ACC112 (cell line): Measurements from ENCODE around the gene ERCC8.
"Not testable (repeated sequence)": the region's sequence is repeated elsewhere in the genome, so short reads cannot be mapped to it uniquely, and the experiment has no call there.

ENCODE experiments used
- H2AFZ ChIP-seq: fragments of 200-600 bp; sonication (generic); one replicate; pipeline ENCODE4 v1.6.0; 2017; ENCODE audit warnings: antibody characterized with exemption, low read length; ENCODE audit not compliant: unreplicated experiment
- H3K27ac ChIP-seq: fragments of 200-600 bp; sonication (generic); 2 replicates; pipeline ENCODE4 v1.5.1; 2014; ENCODE audit warnings: low read depth, mild to moderate bottlenecking, antibody characterized with exemption, low read length, moderate library complexity
- H3K27me3 ChIP-seq: fragments of 200-600 bp; sonication (generic); 2 replicates; pipeline ENCODE4 v1.6.1; 2014; ENCODE audit warnings: mild to moderate bottlenecking, antibody characterized with exemption, low read length, moderate library complexity, mixed read lengths; ENCODE audit not compliant: insufficient read depth
- H3K36me3 ChIP-seq: fragments of 200-600 bp; sonication (generic); 2 replicates; pipeline ENCODE4 v1.6.1; 2016; ENCODE audit warnings: mild to moderate bottlenecking, antibody characterized with exemption, low read length, moderate library complexity, mixed read lengths; ENCODE audit not compliant: insufficient read depth
- H3K4me1 ChIP-seq: fragments of 200-600 bp; sonication (generic); one replicate; pipeline ENCODE4 v1.6.1; 2016; ENCODE audit warnings: low read length, mixed read lengths; ENCODE audit not compliant: insufficient read depth, unreplicated experiment, control insufficient read depth
- H3K4me3 ChIP-seq: fragments of 200-600 bp; sonication (generic); 2 replicates; pipeline ENCODE4 v1.5.1; 2014; ENCODE audit warnings: mild to moderate bottlenecking, low read depth, low read length
- H3K79me2 ChIP-seq: fragments of 200-600 bp; sonication (generic); one replicate; pipeline ENCODE4 v1.6.0; 2016; ENCODE audit warnings: low read length; ENCODE audit not compliant: control insufficient read depth, unreplicated experiment, insufficient read depth

The ERCC8 gene

DNA sequence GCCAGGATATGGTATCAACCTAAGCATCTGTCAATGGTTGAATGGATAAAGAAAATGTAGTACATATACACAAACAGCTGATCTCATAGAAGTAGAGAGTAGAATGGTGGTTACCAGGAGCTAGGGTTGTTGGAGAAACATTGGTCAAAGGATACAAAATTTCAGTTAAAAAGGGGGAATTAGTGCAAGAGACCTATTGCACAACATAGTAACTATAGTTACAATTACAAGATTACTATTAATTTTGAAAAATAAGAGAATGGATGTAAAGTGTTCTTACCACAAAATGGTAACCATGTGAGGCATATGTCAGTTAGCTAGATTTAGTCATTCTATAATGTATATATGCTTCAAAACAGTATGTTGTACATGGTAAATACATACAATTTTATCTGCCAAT, 72.0 kb downstream of the ERCC8 start:
- Histone ChIP-seq H3K36me3 (no peaks in the 10 kb centered on the region), H3K27me3 (no peaks in the 10 kb centered on the region), H3K27ac (no peak overlapping the region), H3K4me1 (no peaks in the 10 kb centered on the region), H3K79me2 (no peaks in the 10 kb centered on the region), H3K4me3 (no peak overlapping the region), H2AFZ (no peak overlapping the region)

DNA sequence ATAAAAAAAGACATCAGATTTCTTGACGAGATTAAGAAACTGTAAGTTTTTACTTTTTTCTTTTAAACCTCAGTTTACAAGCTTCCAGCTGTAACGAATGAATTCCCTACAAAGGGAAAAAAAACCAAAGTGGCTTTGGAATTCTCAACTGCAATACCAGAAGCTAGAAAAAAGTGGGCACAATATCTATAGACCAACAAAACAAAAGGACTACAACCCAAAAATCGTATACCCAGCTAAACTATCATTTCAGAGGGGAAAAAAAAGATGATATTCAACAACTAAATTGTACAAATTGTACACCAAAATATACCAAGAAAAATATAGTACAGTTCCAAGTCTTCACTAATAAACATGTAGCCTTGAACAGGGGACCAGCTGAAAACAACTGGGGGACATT, 74.0 kb downstream of the ERCC8 start:
- H3K36me3 ChIP-seq = no peaks in the 10 kb centered on the region

DNA sequence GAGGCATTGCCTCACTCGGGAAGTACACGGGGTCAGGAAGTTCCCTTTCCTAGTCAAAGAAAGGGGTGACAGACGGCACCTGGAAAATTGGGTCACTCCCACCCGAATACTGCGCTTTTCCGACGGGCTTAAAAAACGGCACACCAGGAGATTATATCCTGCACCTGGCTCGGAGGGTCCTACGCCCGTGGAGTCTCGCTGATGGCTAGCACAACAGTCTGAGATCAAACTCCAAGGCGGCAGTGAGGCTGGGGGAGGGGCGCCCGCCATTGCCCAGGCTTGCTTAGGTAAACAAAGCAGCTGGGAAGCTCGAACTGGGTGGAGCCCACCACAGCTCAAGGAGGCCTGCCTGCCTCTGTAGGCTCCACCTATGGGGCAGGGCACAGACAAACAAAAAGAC, 84.3 kb downstream of the ERCC8 start:
- not testable (repeated sequence) for H3K4me1 ChIP-seq, H3K4me3 ChIP-seq, H3K36me3 ChIP-seq, H3K79me2 ChIP-seq, H3K27ac ChIP-seq, H2AFZ ChIP-seq, H3K27me3 ChIP-seq

More for the DNA sequence above, 74.0 kb downstream of the ERCC8 start:
- Histone ChIP-seq H3K27ac (no peak overlapping the region), H3K27me3 (no peaks in the 10 kb centered on the region), H3K79me2 (no peaks in the 10 kb centered on the region), H3K4me1 (no peaks in the 10 kb centered on the region), H3K4me3 (no peak overlapping the region), H2AFZ (no peak overlapping the region)

DNA sequence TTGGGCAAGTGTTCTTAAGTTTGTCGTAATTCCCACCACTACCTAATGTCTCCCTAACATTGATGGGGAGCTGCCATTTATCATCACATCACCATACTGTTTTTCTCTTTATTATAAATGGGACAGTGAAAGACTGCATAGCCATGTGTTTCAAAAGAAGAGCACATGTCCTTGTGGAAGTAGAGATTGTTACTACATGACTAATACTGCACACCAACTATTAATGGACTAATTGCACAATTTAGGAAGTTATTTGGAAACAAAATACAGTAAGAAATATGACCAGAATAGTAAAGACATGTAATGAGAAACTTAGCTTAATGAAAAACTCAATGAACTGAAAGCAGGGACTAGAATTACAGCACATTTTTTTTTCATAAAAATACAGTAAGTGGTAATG, 88.8 kb downstream of the ERCC8 start:
- Histone ChIP-seq H3K27me3 (no peaks in the 10 kb centered on the region), H3K36me3 (no peaks in the 10 kb centered on the region), H3K79me2 (no peaks in the 10 kb centered on the region), H2AFZ (no peak overlapping the region), H3K27ac (no peak overlapping the region), H3K4me1 (peaks cover 6% of the 10 kb centered on the region), H3K4me3 (no peak overlapping the region)

DNA sequence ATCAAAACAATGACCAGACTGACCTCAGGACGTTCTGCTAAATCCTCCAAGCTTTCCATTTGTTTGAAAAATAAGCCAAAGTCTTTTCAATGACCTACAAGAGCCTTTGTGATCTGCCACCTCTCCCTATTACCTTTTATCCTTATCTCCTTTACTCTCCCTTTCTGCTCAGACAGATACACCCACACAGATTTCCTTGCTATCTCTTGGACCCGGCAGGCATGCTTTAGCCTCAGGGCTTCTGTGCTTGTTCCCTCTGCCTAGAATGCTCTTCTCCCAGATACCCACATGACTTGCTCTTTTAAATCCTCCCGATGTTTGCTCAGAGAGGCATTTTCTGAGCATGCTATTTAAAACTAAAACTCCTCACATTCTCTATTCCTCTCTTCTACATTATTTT, 91.9 kb downstream of the ERCC8 start:
- no peaks in the 10 kb centered on the region for H3K27me3 ChIP-seq
- H3K4me3 ChIP-seq = no peak overlapping the region
- H3K27ac ChIP-seq = no peak overlapping the region
- no peak overlapping the region for H2AFZ ChIP-seq
- no peaks in the 10 kb centered on the region for H3K79me2 ChIP-seq
- H3K4me1 ChIP-seq = peaks cover 6% of the 10 kb centered on the region
- no peaks in the 10 kb centered on the region for H3K36me3 ChIP-seq

DNA sequence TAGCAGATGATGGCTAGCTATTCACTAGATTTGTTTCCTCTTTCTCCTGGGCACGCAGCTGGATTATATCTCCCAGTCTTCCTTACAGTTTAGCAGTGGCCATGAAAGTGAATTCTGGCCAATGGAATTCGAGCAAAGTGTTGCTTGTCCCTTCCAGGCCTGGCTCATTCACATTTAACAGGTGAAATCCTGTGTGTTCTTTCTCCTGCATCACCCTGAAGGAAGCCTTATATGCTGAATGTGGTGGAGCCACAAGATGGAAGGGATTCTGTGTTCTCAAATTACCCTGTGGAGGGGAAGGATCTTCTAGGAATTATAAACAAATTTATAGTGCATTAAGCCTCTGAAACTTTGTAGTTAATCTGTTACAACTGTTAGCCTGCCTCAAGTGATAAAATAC, 92.6 kb downstream of the ERCC8 start:
- Histone ChIP-seq H2AFZ (no peak overlapping the region), H3K4me1 (peaks cover 6% of the 10 kb centered on the region), H3K27ac (no peak overlapping the region), H3K36me3 (no peaks in the 10 kb centered on the region), H3K27me3 (no peaks in the 10 kb centered on the region), H3K79me2 (no peaks in the 10 kb centered on the region), H3K4me3 (no peak overlapping the region)

DNA sequence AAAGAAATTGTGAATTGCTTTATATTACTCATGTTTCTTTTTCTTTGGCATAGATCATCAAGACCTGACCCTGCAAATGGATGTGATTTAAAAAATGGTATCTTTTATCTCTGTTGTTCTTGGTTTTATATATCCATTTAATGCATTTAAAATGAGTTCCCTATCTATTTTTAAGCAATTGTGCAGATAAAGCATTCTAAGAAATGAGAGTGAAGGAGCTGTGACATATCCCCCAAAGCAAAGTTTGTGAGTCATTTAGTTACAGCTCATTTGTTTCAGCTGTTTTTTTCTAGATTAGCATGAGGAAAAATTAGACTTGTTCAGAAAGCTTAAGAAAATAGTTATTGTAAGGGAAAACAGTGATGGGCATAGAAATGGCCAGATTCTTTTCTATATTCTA, 93.2 kb downstream of the ERCC8 start:
- Histone ChIP-seq H2AFZ (no peak overlapping the region), H3K79me2 (no peaks in the 10 kb centered on the region), H3K27ac (no peak overlapping the region), H3K4me1 (peaks cover 6% of the 10 kb centered on the region), H3K4me3 (no peak overlapping the region), H3K27me3 (0 out of 2 replicates have a peak, but pooled peaks cover 3% of the 10 kb centered on the region), H3K36me3 (no peaks in the 10 kb centered on the region)

DNA sequence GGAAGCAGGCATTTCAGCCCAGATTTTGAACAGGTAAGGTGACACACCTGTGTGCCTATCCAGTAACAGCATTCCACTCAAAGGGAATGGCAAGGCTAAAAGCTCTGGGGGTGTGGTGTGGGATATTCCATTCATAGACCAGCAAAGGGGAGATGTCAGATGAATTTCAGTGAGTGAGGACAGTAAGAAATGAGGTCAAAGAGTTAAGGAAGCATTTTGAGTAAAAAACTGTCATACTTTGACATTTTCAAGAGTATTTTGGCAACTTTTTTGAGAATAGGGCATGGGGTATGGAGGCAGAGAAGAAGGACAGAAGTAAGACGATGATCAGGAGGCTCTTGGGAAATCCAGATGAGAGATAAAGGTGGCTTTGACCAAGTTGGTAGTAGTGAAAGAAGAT, 98.6 kb downstream of the ERCC8 start:
- Histone ChIP-seq H3K36me3 (no peaks in the 10 kb centered on the region), H2AFZ (no peak overlapping the region), H3K27ac (no peak overlapping the region), H3K79me2 (no peaks in the 10 kb centered on the region), H3K4me3 (no peak overlapping the region), H3K4me1 (peaks cover 5% of the 10 kb centered on the region), H3K27me3 (peaks cover 44% of the 10 kb centered on the region)

DNA sequence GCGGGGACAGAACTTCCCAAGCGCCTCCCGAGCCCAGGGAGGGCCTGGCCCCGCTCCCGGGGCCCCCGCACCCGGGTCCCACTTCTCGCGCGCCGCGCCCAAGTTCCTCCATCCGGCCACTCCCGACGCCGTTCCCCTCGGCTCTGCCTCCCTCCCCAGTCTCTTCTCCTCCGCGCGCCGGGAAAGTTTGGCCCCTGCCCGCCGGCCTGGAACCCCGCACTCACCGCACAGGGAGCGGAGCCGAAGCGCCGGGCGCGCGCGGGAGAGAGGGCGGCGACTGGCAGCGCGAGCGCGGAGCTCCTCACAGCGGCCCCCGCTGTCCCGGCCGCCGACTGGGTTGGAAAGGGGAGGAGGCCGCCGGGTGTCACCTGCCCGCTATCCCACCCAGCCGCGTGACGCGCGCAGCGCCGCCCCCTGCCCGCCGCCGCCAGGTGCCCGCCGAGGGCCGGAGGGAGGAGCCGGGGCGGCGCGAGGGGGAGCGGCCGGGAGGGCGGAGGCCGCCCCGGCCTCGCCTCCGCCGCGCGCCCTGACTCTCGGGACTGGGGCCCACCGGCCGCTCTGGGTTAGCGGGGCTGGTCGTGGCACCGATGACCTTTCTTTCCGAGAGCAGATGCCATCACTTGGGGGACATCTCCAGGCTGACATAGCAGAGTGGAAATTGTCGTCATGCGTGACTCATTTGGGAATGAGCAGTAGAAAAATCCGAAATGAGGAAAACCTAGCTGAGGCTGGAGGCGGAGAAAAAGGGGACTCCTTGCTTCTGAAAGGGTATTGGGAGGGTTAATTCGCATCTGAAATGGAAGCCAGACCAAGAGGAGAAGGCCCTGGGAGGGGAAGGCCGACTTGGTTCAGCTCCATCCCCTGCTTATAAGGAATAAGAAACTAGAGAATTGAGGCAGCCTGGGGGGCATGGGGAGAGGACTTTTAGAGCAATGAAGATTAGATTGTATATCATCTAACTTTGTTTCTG, 100.6 kb downstream of the ERCC8 start, which contains the start of gene ELOVL7:
Gene ELOVL7, minus strand, starts transcription at position 334 of the 970 bp plus-strand sequence. CDS start 56,872 bp downstream, outside the sequence.
- Histone ChIP-seq H3K4me1 (peaks cover 5% of the 10 kb centered on the region), H3K79me2 (no peaks in the 10 kb centered on the region), H2AFZ (peak within 1 kb of the TSS; percentile 95), H3K27ac (no peak within 1 kb of the TSS), H3K4me3 (peak within 1 kb of the TSS; percentile 81), H3K27me3 (peaks cover 60% of the 10 kb centered on the region), H3K36me3 (no peaks in the 10 kb centered on the region)

DNA sequence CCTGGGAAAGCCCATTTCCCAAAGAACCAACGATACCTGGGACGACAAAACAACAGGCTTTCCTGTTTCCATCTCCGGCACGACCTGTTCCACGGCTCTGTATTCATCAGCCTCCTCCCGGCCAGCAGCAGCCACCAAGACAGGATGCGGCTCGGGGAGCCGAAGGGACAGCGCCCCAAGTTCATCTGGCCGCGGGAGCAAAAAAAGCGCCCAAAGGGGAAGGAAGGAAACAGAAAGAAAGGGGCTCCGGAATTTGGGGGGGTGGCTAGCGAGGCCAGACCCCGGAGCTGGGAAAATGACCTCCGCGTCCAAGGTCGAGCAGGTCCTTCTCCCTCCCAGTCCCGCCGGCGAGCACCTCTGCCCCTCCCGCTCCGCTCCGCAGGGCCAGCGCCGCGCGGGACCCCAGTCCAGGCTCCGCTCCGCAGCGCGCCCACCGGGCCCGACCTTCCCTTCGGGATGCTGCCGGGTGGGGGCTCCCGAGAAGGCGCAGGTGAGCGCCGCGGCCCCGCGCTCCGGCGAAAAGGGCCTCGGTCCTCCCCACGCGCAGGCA, 101.4 kb downstream of the ERCC8 start:
- no peak overlapping the region for H3K27ac ChIP-seq
- peaks cover 5% of the 10 kb centered on the region for H3K4me1 ChIP-seq
- peaks cover 61% of the 10 kb centered on the region for H3K27me3 ChIP-seq
- H3K79me2 ChIP-seq = no peaks in the 10 kb centered on the region
- no peaks in the 10 kb centered on the region for H3K36me3 ChIP-seq
- H3K4me3 ChIP-seq = peak overlapping the region; percentile 81
- peak overlapping the region; percentile 95 for H2AFZ ChIP-seq
